Liver (tissue), 9 donors: ENCODE results near the gene EFNB3. TPM values are rescaled to one million over a fixed set of nuclear protein-coding genes. Genes with fewer than 3 reads are reported as not detected.

Source experiments
- DNase-seq: peaks from one replicate; pipeline ENCODE4 v3.0.0-alpha.2; 2017; ENCODE audit warnings: low spot score
- H3K27ac ChIP-seq, 2 donors: one replicate each; pipeline ENCODE4 v1.7.0; 2013; ENCODE audit warnings: inconsistent platforms in 2 of 2, low read length in 2 of 2, control low read depth in 1 of 2, low read depth in 1 of 2, mild to moderate bottlenecking in 1 of 2
- H3K27me3 ChIP-seq, 4 donors: one replicate each; pipeline versions ENCODE4 v1.6.1 to v1.7.0; 2013; ENCODE audit warnings: low read length in 3 of 4, inconsistent platforms in 1 of 4, mild to moderate bottlenecking in 1 of 4, moderate library complexity in 1 of 4; ENCODE audit not compliant: control insufficient read depth in 4 of 4, insufficient read depth in 4 of 4
- H3K36me3 ChIP-seq, 4 donors: one replicate each; pipeline versions ENCODE4 v1.6.1 to v1.7.0; 2013; ENCODE audit warnings: low read length in 3 of 4, mild to moderate bottlenecking in 3 of 4, low read depth in 1 of 4, moderate library complexity in 1 of 4; ENCODE audit not compliant: control insufficient read depth in 4 of 4, insufficient read depth in 3 of 4
- H3K4me1 ChIP-seq, 4 donors: one replicate each; pipeline versions ENCODE4 v1.6.1 to v1.7.0; 2013; ENCODE audit warnings: low read length in 3 of 4, mild to moderate bottlenecking in 3 of 4, moderate library complexity in 1 of 4; ENCODE audit not compliant: control insufficient read depth in 4 of 4, insufficient read depth in 4 of 4
- H3K4me3 ChIP-seq, 3 donors: one replicate each; pipeline versions ENCODE4 v1.6.1 to v1.7.0; 2013; ENCODE audit warnings: low read length in 3 of 3, control low read depth in 1 of 3, low read depth in 1 of 3, mild to moderate bottlenecking in 1 of 3
- H3K9ac ChIP-seq, 2 donors: one replicate each; pipeline ENCODE4 v1.7.0; 2013; ENCODE audit warnings: low read length in 2 of 2, mild to moderate bottlenecking in 2 of 2, moderate library complexity in 2 of 2, control low read depth in 1 of 2, low read depth in 1 of 2
- H3K9me3 ChIP-seq, 4 donors: one replicate each; pipeline versions ENCODE4 v1.6.1 to v1.7.0; 2013; ENCODE audit warnings: low read length in 3 of 4; ENCODE audit not compliant: control insufficient read depth in 4 of 4
- EGR1 ChIP-seq, 2 donors: IDR thresholded peaks; 2 replicates each; pipeline ENCODE4 v1.6.1; 2016 to 2018; ENCODE audit warnings: antibody characterized with exemption in 2 of 2, low read depth in 2 of 2
- FOXA1 ChIP-seq: IDR thresholded peaks from 2 replicates; pipeline ENCODE4 v1.6.1; 2016; ENCODE audit warnings: antibody characterized with exemption
- FOXA2 ChIP-seq: IDR thresholded peaks from 2 replicates; pipeline ENCODE4 v1.6.1; 2016; ENCODE audit warnings: antibody characterized with exemption
- GABPA ChIP-seq, 2 donors: IDR thresholded peaks in 1 of 2; conservative IDR thresholded peaks in 1 of 2; 2 replicates each; pipeline ENCODE4 v1.6.1; 2016; ENCODE audit warnings: antibody characterized with exemption in 2 of 2, mild to moderate bottlenecking in 1 of 2, moderate library complexity in 1 of 2
- HNF4A ChIP-seq, 2 donors: conservative IDR thresholded peaks; 2 replicates each; pipeline ENCODE4 v1.6.1; 2016; ENCODE audit warnings: antibody characterized with exemption in 2 of 2, mild to moderate bottlenecking in 2 of 2
- HNF4G ChIP-seq: IDR thresholded peaks from 2 replicates; pipeline ENCODE4 v1.6.1; 2016; ENCODE audit warnings: antibody characterized with exemption
- JUND ChIP-seq, 2 donors: IDR thresholded peaks; 2 replicates each; pipeline ENCODE4 v1.6.1; 2016; ENCODE audit warnings: antibody characterized with exemption in 2 of 2
- NR2F2 ChIP-seq: IDR thresholded peaks from 2 replicates; pipeline ENCODE4 v1.6.1; 2016; ENCODE audit warnings: antibody characterized with exemption
- RAD21 ChIP-seq, 2 donors: IDR thresholded peaks; 2 replicates each; pipeline ENCODE4 v1.6.1; 2016; ENCODE audit warnings: antibody characterized with exemption in 2 of 2, mild to moderate bottlenecking in 2 of 2
- RXRA ChIP-seq, 2 donors: IDR thresholded peaks; 2 replicates each; pipeline ENCODE4 v1.6.1; 2017 to 2018; ENCODE audit warnings: antibody characterized with exemption in 2 of 2, mild to moderate bottlenecking in 1 of 2
- SP1 ChIP-seq: IDR thresholded peaks from 2 replicates; pipeline ENCODE4 v1.6.1; 2018; ENCODE audit warnings: antibody characterized with exemption, mild to moderate bottlenecking
- TAF1 ChIP-seq: conservative IDR thresholded peaks from 2 replicates; pipeline ENCODE4 v1.6.1; 2016; ENCODE audit warnings: antibody characterized with exemption, mild to moderate bottlenecking
- YY1 ChIP-seq: IDR thresholded peaks from 2 replicates; pipeline ENCODE4 v1.6.1; 2016; ENCODE audit warnings: antibody characterized with exemption, mild to moderate bottlenecking
- WGBS: extraction: QIAGEN DNeasy Blood & Tissue Kit; methylation state at CpG from one replicate; pipeline ENCODE4 v1.1.7; 2013; 5-methylcytosine and 5-hydroxymethylcytosine counted together
- polyA plus RNA-seq, 2 donors: library from polyadenylated mRNA; stranded (reverse) in 1 of 2; unstranded in 1 of 2; fragments of 200-250 nt in 1 of 2; fragments of >200 nt in 1 of 2; fragmentation: Nextera tagmentation in 1 of 2; extraction: Ambion mirVana in 1 of 2; gene quantifications; one replicate each; pipeline versions ENCODE4 v1.2.1 to v1.2.3, GENCODE V29; 2013 to 2015
- total RNA-seq, 2 donors: library from RNA; depleted of rRNA; stranded (reverse); fragments of >200 nt; gene quantifications; one replicate each; pipeline ENCODE4 v1.2.3, GENCODE V29; 2014
- TF ChIP-seq, protein P1 (sequence below): IDR thresholded peaks from 2 replicates; pipeline ENCODE4 v1.6.1; 2016; ENCODE audit warnings: antibody characterized with exemption
- TF ChIP-seq, protein P2 (sequence below): fragments of 150-350 bp; IDR thresholded peaks from 2 replicates; pipeline ENCODE4 v1.5.1; 2017; ENCODE audit warnings: improper control_type of control experiment, low read depth, low read length; ENCODE audit not compliant: missing input control
- TF ChIP-seq, protein P3 (sequence below): IDR thresholded peaks from 2 replicates; pipeline ENCODE4 v1.6.1; 2016; ENCODE audit warnings: antibody characterized with exemption, mild to moderate bottlenecking
- TF ChIP-seq, protein P4 (sequence below): IDR thresholded peaks from 2 replicates; pipeline ENCODE4 v1.6.1; 2016; ENCODE audit warnings: antibody characterized with exemption
- TF ChIP-seq, protein P5 (sequence below): IDR thresholded peaks from 2 replicates; pipeline ENCODE4 v1.6.1; 2016; ENCODE audit warnings: antibody characterized with exemption
- donor health status: healthy.
- donor health status: healthy.
- donor health status: healthy.
- donor health status: healthy.
- donor health status: healthy.

EFNB3 gene
- total and polyA plus RNA-seq, 4 donors: 0.19 to 0.80 (median 0.41) TPM

DNA sequence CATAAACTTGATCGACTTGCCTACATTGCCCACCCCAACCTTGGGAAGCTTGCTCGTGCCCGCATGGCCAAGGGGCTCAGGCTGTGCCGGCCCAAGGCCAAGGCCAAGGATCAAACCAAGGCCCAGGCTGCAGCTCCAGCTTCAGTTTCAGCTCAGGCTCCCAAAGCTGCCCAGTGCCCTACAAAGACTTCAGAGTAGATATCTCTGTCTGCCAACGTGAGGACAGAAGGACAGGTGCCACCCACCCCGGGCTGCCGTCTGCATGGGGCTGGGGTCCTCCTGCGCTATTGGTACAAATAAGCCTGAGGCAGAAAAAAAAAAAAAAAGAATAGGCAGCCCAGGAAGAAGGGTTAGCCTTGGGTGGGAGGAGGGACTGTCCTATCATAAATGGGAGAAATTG, 49.7 kb downstream of the EFNB3 start:
- TF ChIP-seq, protein P1, sequence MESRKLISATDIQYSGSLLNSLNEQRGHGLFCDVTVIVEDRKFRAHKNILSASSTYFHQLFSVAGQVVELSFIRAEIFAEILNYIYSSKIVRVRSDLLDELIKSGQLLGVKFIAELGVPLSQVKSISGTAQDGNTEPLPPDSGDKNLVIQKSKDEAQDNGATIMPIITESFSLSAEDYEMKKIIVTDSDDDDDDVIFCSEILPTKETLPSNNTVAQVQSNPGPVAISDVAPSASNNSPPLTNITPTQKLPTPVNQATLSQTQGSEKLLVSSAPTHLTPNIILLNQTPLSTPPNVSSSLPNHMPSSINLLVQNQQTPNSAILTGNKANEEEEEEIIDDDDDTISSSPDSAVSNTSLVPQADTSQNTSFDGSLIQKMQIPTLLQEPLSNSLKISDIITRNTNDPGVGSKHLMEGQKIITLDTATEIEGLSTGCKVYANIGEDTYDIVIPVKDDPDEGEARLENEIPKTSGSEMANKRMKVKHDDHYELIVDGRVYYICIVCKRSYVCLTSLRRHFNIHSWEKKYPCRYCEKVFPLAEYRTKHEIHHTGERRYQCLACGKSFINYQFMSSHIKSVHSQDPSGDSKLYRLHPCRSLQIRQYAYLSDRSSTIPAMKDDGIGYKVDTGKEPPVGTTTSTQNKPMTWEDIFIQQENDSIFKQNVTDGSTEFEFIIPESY: no peak
- TF ChIP-seq TAF1 (no peak), FOXA2 (no peak), NR2F2 (no peak), HNF4A (conservative IDR thresholded peaks at IDR 0.05) (no peak), FOXA1 (no peak), RXRA (IDR thresholded peaks at IDR 0.05) (no peak), JUND (IDR thresholded peaks at IDR 0.05) (no peak), RAD21 (IDR thresholded peaks at IDR 0.05) (no peak), EGR1 (IDR thresholded peaks at IDR 0.05; ENCODE audit: low read depth in 2 of 2) (no peak), YY1 (no peak), SP1 (no peak), HNF4G (no peak), GABPA (IDR thresholded peaks at IDR 0.05 in 1 of 2, conservative IDR thresholded peaks at IDR 0.05 in 1 of 2) (no peak)
- TF ChIP-seq, protein P2, sequence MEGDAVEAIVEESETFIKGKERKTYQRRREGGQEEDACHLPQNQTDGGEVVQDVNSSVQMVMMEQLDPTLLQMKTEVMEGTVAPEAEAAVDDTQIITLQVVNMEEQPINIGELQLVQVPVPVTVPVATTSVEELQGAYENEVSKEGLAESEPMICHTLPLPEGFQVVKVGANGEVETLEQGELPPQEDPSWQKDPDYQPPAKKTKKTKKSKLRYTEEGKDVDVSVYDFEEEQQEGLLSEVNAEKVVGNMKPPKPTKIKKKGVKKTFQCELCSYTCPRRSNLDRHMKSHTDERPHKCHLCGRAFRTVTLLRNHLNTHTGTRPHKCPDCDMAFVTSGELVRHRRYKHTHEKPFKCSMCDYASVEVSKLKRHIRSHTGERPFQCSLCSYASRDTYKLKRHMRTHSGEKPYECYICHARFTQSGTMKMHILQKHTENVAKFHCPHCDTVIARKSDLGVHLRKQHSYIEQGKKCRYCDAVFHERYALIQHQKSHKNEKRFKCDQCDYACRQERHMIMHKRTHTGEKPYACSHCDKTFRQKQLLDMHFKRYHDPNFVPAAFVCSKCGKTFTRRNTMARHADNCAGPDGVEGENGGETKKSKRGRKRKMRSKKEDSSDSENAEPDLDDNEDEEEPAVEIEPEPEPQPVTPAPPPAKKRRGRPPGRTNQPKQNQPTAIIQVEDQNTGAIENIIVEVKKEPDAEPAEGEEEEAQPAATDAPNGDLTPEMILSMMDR: no peak
- TF ChIP-seq, protein P3, sequence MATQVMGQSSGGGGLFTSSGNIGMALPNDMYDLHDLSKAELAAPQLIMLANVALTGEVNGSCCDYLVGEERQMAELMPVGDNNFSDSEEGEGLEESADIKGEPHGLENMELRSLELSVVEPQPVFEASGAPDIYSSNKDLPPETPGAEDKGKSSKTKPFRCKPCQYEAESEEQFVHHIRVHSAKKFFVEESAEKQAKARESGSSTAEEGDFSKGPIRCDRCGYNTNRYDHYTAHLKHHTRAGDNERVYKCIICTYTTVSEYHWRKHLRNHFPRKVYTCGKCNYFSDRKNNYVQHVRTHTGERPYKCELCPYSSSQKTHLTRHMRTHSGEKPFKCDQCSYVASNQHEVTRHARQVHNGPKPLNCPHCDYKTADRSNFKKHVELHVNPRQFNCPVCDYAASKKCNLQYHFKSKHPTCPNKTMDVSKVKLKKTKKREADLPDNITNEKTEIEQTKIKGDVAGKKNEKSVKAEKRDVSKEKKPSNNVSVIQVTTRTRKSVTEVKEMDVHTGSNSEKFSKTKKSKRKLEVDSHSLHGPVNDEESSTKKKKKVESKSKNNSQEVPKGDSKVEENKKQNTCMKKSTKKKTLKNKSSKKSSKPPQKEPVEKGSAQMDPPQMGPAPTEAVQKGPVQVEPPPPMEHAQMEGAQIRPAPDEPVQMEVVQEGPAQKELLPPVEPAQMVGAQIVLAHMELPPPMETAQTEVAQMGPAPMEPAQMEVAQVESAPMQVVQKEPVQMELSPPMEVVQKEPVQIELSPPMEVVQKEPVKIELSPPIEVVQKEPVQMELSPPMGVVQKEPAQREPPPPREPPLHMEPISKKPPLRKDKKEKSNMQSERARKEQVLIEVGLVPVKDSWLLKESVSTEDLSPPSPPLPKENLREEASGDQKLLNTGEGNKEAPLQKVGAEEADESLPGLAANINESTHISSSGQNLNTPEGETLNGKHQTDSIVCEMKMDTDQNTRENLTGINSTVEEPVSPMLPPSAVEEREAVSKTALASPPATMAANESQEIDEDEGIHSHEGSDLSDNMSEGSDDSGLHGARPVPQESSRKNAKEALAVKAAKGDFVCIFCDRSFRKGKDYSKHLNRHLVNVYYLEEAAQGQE: no peak
- TF ChIP-seq, protein P4, sequence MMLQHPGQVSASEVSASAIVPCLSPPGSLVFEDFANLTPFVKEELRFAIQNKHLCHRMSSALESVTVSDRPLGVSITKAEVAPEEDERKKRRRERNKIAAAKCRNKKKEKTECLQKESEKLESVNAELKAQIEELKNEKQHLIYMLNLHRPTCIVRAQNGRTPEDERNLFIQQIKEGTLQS: no peak
- TF ChIP-seq, protein P5, sequence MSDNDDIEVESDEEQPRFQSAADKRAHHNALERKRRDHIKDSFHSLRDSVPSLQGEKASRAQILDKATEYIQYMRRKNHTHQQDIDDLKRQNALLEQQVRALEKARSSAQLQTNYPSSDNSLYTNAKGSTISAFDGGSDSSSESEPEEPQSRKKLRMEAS: no peak
- Histone ChIP-seq H3K36me3 (no peaks in the 10 kb centered on the region), H3K9me3 (no peaks in the 10 kb centered on the region), H3K4me1 (no peaks in the 10 kb centered on the region), H3K27ac (no peak overlapping the region), H3K4me3 (no peak overlapping the region), H3K27me3 (no peaks in the 10 kb centered on the region), H3K9ac (no peak overlapping the region)
- DNase-seq: no peak
- whole genome bisulfite sequencing: 80% methylated on average over 8 of the region's 8 CpGs
